Cardiac septum (tissue), 1 donor: ENCODE results near the gene HAPLN1. TPM values are rescaled to one million over a fixed set of nuclear protein-coding genes. Genes with fewer than 3 reads are reported as not detected.

Source experiments
- DNase-seq: peaks from one replicate; pipeline ENCODE4 v3.0.0-alpha.2; 2020; ENCODE audit warnings: low spot score
- intact Hi-C: fragments of 100-400 bp; cut with DNase I; formaldehyde crosslinking; loops from one replicate; pipeline ENCODE4 v1.14.0; 2022
- total RNA-seq: library from RNA; stranded (reverse); fragmentation: NEBNext Ultra II Directional; extraction: Animal tissue kit (Norgen Biotek cat#: 25700); gene quantifications from one replicate; pipeline ENCODE4 v1.2.1, GENCODE V29; 2021
- donor health status: DM: no; HTN: no; CAD: no.

Gene HAPLN1
- total RNA-seq, 1 donor from 2014 or later = 0.94 TPM

- DNase-seq = peak; percentile 80
- intact Hi-C loops = loop anchor here (5.0 to 10.0 kb wide), 2 partner anchors 203 to 660 kb away; partner anchors contain the start of gene EDIL3
Observed at GRCh38 chr5:83721953-83722901, 1.6 kb upstream of the HAPLN1 start.

GRCh38 chr5:83718936-83719495 lies 1.6 kb downstream of the HAPLN1 start:
- DNase-seq = no peak
- intact Hi-C loops = no loop called here

GRCh38 chr5:83718195-83718825 lies 2.3 kb downstream of the HAPLN1 start:
- no peak for DNase-seq
- intact Hi-C loops = no loop called here

- no peak for DNase-seq
- intact Hi-C loops = no loop called here
Observed at GRCh38 chr5:83715236-83716065, 5.2 kb downstream of the HAPLN1 start.

GRCh38 chr5:83714810-83715209 lies 5.8 kb downstream of the HAPLN1 start:
- DNase-seq = no peak
- intact Hi-C loops = no loop called here

- no peak for DNase-seq
- intact Hi-C loops = no loop called here
Observed at GRCh38 chr5:83711982-83712601, 8.6 kb downstream of the HAPLN1 start.

- intact Hi-C loops = no loop called here
- DNase-seq = no peak
Observed at GRCh38 chr5:83709973-83710372, 10.7 kb downstream of the HAPLN1 start.

GRCh38 chr5:83708170-83708569 lies 12.5 kb downstream of the HAPLN1 start:
- intact Hi-C loops = no loop called here
- DNase-seq = no peak

- DNase-seq = no peak
- intact Hi-C loops = no loop called here
Observed at GRCh38 chr5:83703059-83703458, 17.6 kb downstream of the HAPLN1 start.

GRCh38 chr5:83701886-83702285 lies 18.8 kb downstream of the HAPLN1 start:
- intact Hi-C loops = no loop called here

GRCh38 chr5:83689881-83690280 lies 30.8 kb downstream of the HAPLN1 start:
- no peak for DNase-seq
- intact Hi-C loops = no loop called here

More at GRCh38 chr5:83701886-83702285, 18.8 kb downstream of the HAPLN1 start:
- DNase-seq = no peak

GRCh38 chr5:83688281-83688680 lies 32.4 kb downstream of the HAPLN1 start:
- intact Hi-C loops = no loop called here
- no peak for DNase-seq

- intact Hi-C loops = no loop called here
- no peak for DNase-seq
Observed at GRCh38 chr5:83687124-83687619, 33.5 kb downstream of the HAPLN1 start.

- DNase-seq = no peak
- intact Hi-C loops = no loop called here
Observed at GRCh38 chr5:83686251-83686650, 34.4 kb downstream of the HAPLN1 start.

GRCh38 chr5:83683836-83684235 lies 36.8 kb downstream of the HAPLN1 start:
- DNase-seq = no peak
- intact Hi-C loops = no loop called here

- DNase-seq = no peak
- intact Hi-C loops = no loop called here
Observed at GRCh38 chr5:83672646-83673045, 48.0 kb downstream of the HAPLN1 start.

GRCh38 chr5:83672158-83672557 lies 48.5 kb downstream of the HAPLN1 start:
- intact Hi-C loops = no loop called here

GRCh38 chr5:83665631-83666030 lies 55.0 kb downstream of the HAPLN1 start:
- intact Hi-C loops = no loop called here

More at GRCh38 chr5:83672158-83672557, 48.5 kb downstream of the HAPLN1 start:
- no peak for DNase-seq

GRCh38 chr5:83662558-83662957 lies 58.1 kb downstream of the HAPLN1 start:
- intact Hi-C loops = no loop called here
- no peak for DNase-seq

More at GRCh38 chr5:83665631-83666030, 55.0 kb downstream of the HAPLN1 start:
- no peak for DNase-seq
